RWPE1 (cell line): ENCODE measurements around the gene PAPSS2.

Experiments
- CTCF ChIA-PET: fragments of 350-600 bp; sonication (Branson Sonifier 250); formaldehyde crosslinking; extraction: SDS; loops from one replicate; lab custom pipeline; 2021; lab: Yijun Ruan, JAX
- POLR2A ChIA-PET: fragments of 400-600 bp; formaldehyde crosslinking; extraction: SDS; loops from one replicate; lab custom pipeline; 2020; ENCODE audit warnings: antibody characterized with exemption; ENCODE audit not compliant: low non-redundant PET; lab: Yijun Ruan, JAX
- DNase-seq: peaks from one replicate; pipeline ENCODE4 v3.0.0; 2012; ENCODE audit warnings: low spot score
- H3K27ac ChIP-seq: fragments of 450-650 bp; 2 replicates; pipeline ENCODE4 v1.5.1; 2017
- TF ChIP-seq, protein P1 (sequence below): fragments of 450-650 bp; conservative IDR thresholded peaks from 2 replicates; pipeline ENCODE4 v1.5.1; 2017; ENCODE audit warnings: low read depth, mild to moderate bottlenecking

PAPSS2 gene

DNA sequence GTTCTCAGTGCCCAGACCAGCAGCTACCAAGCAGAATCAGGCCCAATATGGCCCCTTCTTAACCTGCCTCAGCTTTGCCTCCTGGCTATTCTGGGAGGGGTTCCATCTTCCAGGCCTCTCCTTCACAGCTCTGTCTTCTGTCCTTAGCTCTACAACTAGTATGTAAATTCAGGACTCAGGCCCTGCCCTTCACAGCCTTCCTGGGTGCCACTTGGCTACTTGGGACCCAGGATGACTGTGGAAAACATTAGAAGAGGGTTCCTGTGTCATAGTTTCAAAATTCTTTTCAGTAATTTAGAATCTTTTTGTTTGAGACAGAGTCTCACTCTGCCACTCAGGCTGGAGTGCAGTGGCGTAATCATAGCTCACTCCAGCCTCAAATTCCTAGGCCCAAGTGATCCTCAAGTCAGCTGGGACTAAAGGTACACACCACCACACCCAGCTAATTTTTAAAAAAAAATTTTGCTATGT lies 33.2 kb upstream of the PAPSS2 start:
- no peak overlapping the region for H3K27ac ChIP-seq
- DNase-seq: no peak
- TF ChIP-seq, protein P1, sequence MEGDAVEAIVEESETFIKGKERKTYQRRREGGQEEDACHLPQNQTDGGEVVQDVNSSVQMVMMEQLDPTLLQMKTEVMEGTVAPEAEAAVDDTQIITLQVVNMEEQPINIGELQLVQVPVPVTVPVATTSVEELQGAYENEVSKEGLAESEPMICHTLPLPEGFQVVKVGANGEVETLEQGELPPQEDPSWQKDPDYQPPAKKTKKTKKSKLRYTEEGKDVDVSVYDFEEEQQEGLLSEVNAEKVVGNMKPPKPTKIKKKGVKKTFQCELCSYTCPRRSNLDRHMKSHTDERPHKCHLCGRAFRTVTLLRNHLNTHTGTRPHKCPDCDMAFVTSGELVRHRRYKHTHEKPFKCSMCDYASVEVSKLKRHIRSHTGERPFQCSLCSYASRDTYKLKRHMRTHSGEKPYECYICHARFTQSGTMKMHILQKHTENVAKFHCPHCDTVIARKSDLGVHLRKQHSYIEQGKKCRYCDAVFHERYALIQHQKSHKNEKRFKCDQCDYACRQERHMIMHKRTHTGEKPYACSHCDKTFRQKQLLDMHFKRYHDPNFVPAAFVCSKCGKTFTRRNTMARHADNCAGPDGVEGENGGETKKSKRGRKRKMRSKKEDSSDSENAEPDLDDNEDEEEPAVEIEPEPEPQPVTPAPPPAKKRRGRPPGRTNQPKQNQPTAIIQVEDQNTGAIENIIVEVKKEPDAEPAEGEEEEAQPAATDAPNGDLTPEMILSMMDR: no peak
- CTCF ChIA-PET: interaction anchor here (0.6 kb wide), 2 partner anchors 603 to 1591 kb away, joined by 3 read pairs; no protein-coding TSS in a partner anchor
- POLR2A ChIA-PET: no interaction called here

DNA sequence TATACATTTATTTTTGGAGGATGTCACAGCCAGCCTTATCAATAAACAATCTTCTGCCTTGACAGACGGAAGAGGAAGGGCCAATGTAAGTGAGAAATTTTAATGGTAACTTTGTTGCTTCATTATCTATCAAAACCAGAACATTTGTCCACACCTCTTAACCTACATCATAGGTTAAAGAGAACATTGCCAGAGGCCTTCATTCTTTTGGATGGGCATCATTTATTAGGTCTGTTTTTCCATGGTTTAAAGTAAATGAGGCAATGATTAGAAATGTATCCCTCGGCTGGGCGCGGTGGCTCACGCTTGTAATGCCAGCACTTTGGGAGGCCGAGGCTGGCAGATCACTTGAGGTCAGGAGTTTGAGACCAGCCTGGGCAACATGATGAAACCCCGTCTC lies 29.5 kb upstream of the PAPSS2 start:
- TF ChIP-seq, protein P1: no peak
- ChIA-PET POLR2A (no interaction called here), CTCF (no interaction called here)
- no peak overlapping the region for H3K27ac ChIP-seq
- no peak for DNase-seq

DNA sequence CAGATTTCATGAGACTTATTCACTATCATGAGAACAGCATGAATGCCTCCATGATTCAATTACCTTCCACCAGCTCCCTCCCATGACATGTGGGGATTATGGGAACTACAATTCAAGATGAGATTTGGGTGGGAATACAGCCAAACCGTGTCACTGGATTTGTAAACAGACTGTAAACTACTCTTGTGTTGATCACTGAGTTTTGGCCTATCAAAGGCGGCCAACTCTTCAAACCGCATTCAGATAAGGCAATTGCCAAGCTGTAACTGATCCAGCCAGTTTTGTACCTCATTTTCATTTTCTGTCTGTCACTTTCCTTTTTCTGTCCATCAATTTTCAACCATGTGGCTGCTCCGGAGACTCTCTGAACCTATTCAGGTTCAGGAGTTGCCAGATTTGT lies 27.2 kb upstream of the PAPSS2 start:
- no peak overlapping the region for H3K27ac ChIP-seq
- ChIA-PET CTCF (interaction anchor here (0.7 kb wide), 1 partner anchor 510 kb away, joined by 3 read pairs; no protein-coding TSS in a partner anchor), POLR2A (no interaction called here)
- TF ChIP-seq, protein P1: no peak
- DNase-seq: no peak

DNA sequence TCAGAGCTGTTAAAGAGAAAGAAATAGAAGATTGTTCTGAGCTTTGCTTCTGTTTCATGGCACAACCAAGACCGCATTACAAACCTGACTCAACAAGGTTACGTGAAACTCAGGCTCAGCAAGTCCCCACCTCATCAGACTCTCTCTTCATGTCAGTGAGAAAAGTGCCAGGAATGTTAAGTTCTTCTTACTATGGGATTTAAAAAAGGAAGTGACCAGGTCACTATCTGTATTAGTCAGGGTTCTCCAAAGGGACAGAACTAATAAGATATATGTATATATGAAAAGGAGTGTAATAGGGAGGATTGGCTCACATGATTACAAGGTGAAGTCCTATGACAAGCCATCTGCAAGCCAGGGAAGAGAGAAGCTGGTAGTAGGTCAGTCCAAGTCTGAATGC lies 25.4 kb upstream of the PAPSS2 start:
- ChIA-PET CTCF (no interaction called here), POLR2A (no interaction called here)
- TF ChIP-seq, protein P1: no peak
- H3K27ac ChIP-seq: no peak overlapping the region
- no peak for DNase-seq

DNA sequence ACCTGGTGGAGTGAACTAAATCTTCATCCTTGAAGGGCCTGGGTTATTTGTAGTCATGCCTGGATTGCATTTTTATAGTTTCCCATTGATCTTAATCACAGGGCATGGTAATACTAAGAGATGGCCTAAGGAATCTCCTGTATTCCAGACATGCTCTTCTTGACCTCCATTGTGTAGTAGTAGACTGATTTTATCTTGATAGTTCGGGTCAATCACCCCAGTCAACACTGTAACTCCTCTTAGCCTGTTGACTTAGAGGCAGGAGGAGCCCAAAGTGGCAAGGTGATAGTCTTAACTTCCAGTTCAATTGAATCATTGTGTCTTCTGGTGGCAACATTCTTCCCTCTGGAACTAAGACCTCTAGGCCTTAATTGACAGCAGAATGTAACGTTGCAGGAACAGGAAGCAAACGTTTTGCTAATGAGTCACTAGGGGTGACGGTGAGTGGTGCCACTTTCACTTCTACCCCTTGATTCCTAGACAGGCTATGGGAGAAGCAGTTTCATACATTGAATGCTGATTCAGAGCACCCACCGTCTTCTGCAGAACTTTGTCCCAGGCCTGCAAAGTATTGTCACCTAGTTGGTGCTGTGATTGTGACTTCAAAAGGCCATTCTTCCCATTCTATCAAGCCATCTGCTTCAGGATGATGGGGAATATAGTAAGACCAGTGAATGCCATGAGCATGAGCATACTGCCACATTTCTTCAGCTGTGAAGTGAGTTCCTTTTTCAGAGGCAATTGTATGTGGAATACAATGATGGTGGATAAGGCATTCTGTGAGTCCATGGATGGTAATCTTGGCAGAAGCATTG lies 24.0 kb upstream of the PAPSS2 start:
- DNase-seq: peak; percentile 64
- TF ChIP-seq, protein P1: no peak
- ChIA-PET CTCF (no interaction called here), POLR2A (no interaction called here)
- H3K27ac ChIP-seq: no peak overlapping the region

DNA sequence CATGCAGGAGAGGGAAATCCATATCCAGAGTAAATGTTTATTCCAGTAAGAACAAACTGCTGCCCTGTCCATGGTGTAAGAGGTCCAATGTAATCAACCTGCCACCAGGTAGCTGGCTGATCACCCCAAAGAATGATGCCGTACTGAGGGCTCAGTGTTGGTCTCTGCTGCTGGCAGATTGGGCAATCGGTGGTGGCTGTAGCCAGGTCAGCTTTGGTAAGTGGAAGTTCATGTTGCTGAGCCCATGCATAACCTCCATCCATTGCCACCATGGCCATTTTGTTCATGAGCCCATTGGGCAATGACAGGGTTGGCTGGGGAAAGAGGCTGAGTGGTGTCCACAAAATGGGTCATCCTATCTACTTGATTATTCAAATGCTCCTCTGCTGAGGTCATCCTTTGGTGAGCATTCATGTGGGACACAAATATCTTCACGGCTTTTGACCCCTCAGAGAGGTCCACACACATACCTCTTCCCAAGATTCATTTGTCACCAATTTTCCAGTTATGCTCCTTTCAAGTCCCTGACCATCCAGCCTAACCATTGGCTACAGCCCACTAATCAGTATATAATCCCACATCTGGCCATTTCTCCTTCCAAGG lies 23.3 kb upstream of the PAPSS2 start:
- H3K27ac ChIP-seq: no peak overlapping the region
- TF ChIP-seq, protein P1: no peak
- CTCF ChIA-PET: no interaction called here
- no peak for DNase-seq
- POLR2A ChIA-PET: no interaction called here
